Thyroid gland (tissue), 4 donors: ENCODE measurements around the gene SKI.

Experiments used
- POLR2A ChIP-seq, 2 donors: fragments of 450-650 bp; IDR thresholded peaks; one replicate each; pipeline ENCODE4 v1.6.1; 2017; ENCODE audit warnings: antibody characterized with exemption in 2 of 2, mild to moderate bottlenecking in 2 of 2, moderate library complexity in 1 of 2
- TF ChIP-seq, protein P1 (sequence below), 6 experiments: fragments of 200-600 bp in 3 of 6; fragments of 450-650 bp in 3 of 6; sonication (generic) in 3 of 6; IDR thresholded peaks; one replicate each; pipeline ENCODE4 v1.5.1; 2016 to 2019; ENCODE audit warnings: antibody characterized with exemption in 6 of 6, mild to moderate bottlenecking in 2 of 6, inconsistent platforms in 1 of 6, moderate library complexity in 1 of 6

GRCh38 chr1:2334366-2334765 lies 106.2 kb downstream of the SKI start:
- TF ChIP-seq, protein P1, sequence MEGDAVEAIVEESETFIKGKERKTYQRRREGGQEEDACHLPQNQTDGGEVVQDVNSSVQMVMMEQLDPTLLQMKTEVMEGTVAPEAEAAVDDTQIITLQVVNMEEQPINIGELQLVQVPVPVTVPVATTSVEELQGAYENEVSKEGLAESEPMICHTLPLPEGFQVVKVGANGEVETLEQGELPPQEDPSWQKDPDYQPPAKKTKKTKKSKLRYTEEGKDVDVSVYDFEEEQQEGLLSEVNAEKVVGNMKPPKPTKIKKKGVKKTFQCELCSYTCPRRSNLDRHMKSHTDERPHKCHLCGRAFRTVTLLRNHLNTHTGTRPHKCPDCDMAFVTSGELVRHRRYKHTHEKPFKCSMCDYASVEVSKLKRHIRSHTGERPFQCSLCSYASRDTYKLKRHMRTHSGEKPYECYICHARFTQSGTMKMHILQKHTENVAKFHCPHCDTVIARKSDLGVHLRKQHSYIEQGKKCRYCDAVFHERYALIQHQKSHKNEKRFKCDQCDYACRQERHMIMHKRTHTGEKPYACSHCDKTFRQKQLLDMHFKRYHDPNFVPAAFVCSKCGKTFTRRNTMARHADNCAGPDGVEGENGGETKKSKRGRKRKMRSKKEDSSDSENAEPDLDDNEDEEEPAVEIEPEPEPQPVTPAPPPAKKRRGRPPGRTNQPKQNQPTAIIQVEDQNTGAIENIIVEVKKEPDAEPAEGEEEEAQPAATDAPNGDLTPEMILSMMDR (IDR thresholded peaks at IDR 0.05), result no peak
- no peak for TF ChIP-seq POLR2A (IDR thresholded peaks at IDR 0.05)
